Head of caudate nucleus (tissue), 42 donors: Measurements from ENCODE around the gene HELQ.

ENCODE experiments used
- DNase-seq, 42 donors: peaks; one replicate each; pipeline versions ENCODE4 v3.0.0 to v3.0.0-alpha.2; 2020 to 2021; ENCODE audit warnings: mixed read lengths in 7 of 42
- intact Hi-C: fragments of 100-400 bp; cut with DNase I; formaldehyde crosslinking; loops from one replicate; pipeline ENCODE4 v1.15.0; 2022

HELQ gene

GRCh38 chr4:83387476-83388312, 67.9 kb downstream of the HELQ start:
- DNase-seq = peak in 1 of 42 donors; percentile 8
- intact Hi-C loops = no loop called here

GRCh38 chr4:83387012-83387411, 68.6 kb downstream of the HELQ start:
- intact Hi-C loops = no loop called here
- peak in 1 of 42 donors; percentile 2 for DNase-seq

GRCh38 chr4:83382850-83383249, 72.8 kb downstream of the HELQ start:
- DNase-seq = peak in 1 of 42 donors; percentile 8
- intact Hi-C loops = no loop called here

GRCh38 chr4:83381173-83381572, 74.5 kb downstream of the HELQ start:
- intact Hi-C loops = no loop called here
- DNase-seq = peak in 1 of 42 donors; percentile 4

- DNase-seq = peak in 1 of 42 donors; percentile 24
- intact Hi-C loops = no loop called here
These were observed 77.2 kb downstream of the HELQ start for GRCh38 chr4:83378419-83378818.

GRCh38 chr4:83372931-83373330, 82.7 kb downstream of the HELQ start:
- intact Hi-C loops = no loop called here
- no peak for DNase-seq

- DNase-seq = no peak
- intact Hi-C loops = no loop called here
These were observed 83.7 kb downstream of the HELQ start for GRCh38 chr4:83371936-83372335.

GRCh38 chr4:83371235-83371634, 84.4 kb downstream of the HELQ start:
- no peak for DNase-seq
- intact Hi-C loops = no loop called here

- intact Hi-C loops = no loop called here
These were observed 85.0 kb downstream of the HELQ start for GRCh38 chr4:83370640-83370906.

GRCh38 chr4:83369831-83370639, 85.6 kb downstream of the HELQ start:
- DNase-seq = peak in 3 of 42 donors; percentile 5 to 12 (median 6)
- intact Hi-C loops = no loop called here

More at GRCh38 chr4:83370640-83370906, 85.0 kb downstream of the HELQ start:
- no peak for DNase-seq

GRCh38 chr4:83364312-83364711, 91.3 kb downstream of the HELQ start:
- DNase-seq = no peak
- intact Hi-C loops = no loop called here

GRCh38 chr4:83362492-83363329, 92.9 kb downstream of the HELQ start:
- intact Hi-C loops = no loop called here
- no peak for DNase-seq

- intact Hi-C loops = no loop called here
- no peak for DNase-seq
These were observed 94.1 kb downstream of the HELQ start for GRCh38 chr4:83361416-83362103.

- no peak for DNase-seq
- intact Hi-C loops = no loop called here
These were observed 95.6 kb downstream of the HELQ start for GRCh38 chr4:83360018-83360417.

- no peak for DNase-seq
- intact Hi-C loops = no loop called here
These were observed 97.2 kb downstream of the HELQ start for GRCh38 chr4:83358410-83358809.
